ENCODE measurements around the gene CHD2. TPM values are rescaled to one million over a fixed set of nuclear protein-coding genes. Genes with fewer than 3 reads are reported as not detected.

The CHD2 gene
- total RNA-seq, 2 donors from 2014 or later: 63.9 to 70.0 TPM

DNA sequence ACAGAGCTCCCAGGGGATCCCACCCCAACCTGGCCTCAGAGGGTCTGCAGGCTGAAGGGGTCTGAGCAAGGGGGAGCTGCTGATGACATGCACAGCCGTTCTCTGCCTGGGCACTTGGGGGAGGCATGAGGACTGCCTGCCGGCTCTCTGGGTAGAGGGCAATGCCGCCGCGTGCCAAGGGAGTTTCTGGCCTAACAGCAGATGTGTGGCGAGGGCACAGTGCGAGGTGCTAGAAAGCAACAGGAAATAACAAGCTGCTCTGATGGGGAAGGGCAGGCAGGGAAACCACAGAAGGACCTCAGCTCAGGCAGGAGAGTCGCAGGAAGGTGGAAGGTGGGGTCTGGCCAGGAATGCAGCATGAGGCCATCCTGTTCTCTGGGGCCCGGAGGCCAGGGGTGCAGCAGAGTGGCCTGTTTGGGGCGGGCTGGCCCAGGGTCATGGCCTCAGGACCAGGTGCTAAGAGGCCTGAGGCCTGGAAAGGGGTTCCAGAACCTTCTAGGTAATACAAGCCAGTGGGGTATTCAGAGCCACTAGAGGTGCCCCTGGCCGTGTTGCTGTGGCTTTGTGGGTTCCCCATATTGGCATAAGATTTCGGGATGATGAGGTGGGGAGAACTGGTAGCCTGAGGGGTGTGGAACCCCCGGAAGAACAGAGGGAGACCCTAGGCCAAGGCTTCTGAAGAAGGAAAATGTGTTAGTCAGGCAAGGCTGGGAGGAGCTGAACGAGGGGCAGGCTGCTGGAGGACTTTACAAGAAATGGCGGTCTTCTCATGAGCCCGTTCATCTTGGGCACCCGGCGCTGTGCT is 147.7 kb downstream of the CHD2 start:
- DNase-seq (no peak), ATAC-seq (no peak)
- WGBS, 2 donors: 81 to 95% methylated on average over 18 of the region's 18 CpGs
- Histone ChIP-seq H3K4me1 (no peaks in the 10 kb centered on the region), H3K9me3 (peaks cover 0 to 7% (median 0%) of the 10 kb centered on the region in 3 donors), H3K27ac (no peak overlapping the region), H3K4me3 (no peak overlapping the region), H3K27me3 (no peaks in the 10 kb centered on the region), H3K36me3 (replicated peaks in 1 of 2; ENCODE audit: insufficient read depth in 1 of 2, low read depth in 2 of 2) (no peaks in the 10 kb centered on the region)
- TF ChIP-seq POLR2A (IDR thresholded peaks at IDR 0.05): no peak
- TF ChIP-seq, protein P1, sequence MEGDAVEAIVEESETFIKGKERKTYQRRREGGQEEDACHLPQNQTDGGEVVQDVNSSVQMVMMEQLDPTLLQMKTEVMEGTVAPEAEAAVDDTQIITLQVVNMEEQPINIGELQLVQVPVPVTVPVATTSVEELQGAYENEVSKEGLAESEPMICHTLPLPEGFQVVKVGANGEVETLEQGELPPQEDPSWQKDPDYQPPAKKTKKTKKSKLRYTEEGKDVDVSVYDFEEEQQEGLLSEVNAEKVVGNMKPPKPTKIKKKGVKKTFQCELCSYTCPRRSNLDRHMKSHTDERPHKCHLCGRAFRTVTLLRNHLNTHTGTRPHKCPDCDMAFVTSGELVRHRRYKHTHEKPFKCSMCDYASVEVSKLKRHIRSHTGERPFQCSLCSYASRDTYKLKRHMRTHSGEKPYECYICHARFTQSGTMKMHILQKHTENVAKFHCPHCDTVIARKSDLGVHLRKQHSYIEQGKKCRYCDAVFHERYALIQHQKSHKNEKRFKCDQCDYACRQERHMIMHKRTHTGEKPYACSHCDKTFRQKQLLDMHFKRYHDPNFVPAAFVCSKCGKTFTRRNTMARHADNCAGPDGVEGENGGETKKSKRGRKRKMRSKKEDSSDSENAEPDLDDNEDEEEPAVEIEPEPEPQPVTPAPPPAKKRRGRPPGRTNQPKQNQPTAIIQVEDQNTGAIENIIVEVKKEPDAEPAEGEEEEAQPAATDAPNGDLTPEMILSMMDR (IDR thresholded peaks at IDR 0.05): no peak
- intact Hi-C loops (cut with DNase I): no loop called here

DNA sequence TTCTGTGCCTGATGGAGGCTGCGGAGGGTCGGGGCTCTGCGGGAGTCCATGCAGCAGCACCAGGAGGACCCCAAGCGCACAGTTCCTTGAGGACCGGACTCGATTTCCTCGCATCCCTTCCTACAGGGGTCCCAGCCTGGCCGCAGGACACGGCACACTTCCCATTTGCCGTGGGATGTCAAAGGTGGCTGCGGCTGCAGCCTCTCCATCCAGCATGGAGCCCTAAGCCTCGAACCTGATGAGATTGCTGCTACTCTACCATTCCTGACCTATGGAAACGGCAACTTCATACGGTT is 148.2 kb downstream of the CHD2 start:
- no peaks in the 10 kb centered on the region for H3K27me3 ChIP-seq
- 91 to 96% methylated on average over 11 to 14 of the region's 14 CpGs for WGBS, 2 donors
- no peak for DNase-seq
- no peak overlapping the region for H3K27ac ChIP-seq
- H3K36me3 ChIP-seq (replicated peaks in 1 of 2; ENCODE audit: insufficient read depth in 1 of 2, low read depth in 2 of 2): no peaks in the 10 kb centered on the region
- intact Hi-C loops (cut with DNase I): no loop called here
- no peaks in the 10 kb centered on the region for H3K4me1 ChIP-seq
- no peak for ATAC-seq
- no peak overlapping the region for H3K4me3 ChIP-seq
- H3K9me3 ChIP-seq: peaks cover 0 to 7% (median 0%) of the 10 kb centered on the region in 3 donors
- no peak for TF ChIP-seq POLR2A (IDR thresholded peaks at IDR 0.05)
- TF ChIP-seq, protein P1 (IDR thresholded peaks at IDR 0.05): no peak

DNA sequence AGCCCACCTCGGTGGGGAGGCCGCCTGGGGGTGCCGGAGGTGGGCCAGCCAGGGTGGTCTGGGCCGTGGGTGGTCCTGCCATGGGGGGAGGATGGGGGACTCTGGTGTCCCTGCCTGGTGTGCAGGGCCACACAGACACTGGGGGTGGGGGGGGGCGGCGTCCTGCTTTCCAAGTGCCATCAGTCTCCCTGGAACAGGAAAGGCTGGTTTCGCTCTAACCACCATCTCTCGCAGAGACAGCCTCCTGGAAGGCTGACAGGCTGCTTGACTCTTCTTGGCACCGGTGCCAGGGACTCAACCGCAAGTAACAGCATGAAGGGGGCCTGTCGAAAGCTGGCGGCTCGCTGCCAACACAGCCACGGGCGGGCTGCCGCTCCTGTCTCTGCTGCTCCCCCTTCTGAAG is 148.6 kb downstream of the CHD2 start:
- H3K4me1 ChIP-seq: no peaks in the 10 kb centered on the region
- ATAC-seq: no peak
- H3K36me3 ChIP-seq (replicated peaks in 1 of 2; ENCODE audit: insufficient read depth in 1 of 2, low read depth in 2 of 2): no peaks in the 10 kb centered on the region
- H3K9me3 ChIP-seq: peaks cover 0 to 7% (median 0%) of the 10 kb centered on the region in 3 donors
- intact Hi-C loops (cut with DNase I): no loop called here
- TF ChIP-seq, protein P1 (IDR thresholded peaks at IDR 0.05): no peak
- TF ChIP-seq POLR2A (IDR thresholded peaks at IDR 0.05): no peak
- 56 to 67% methylated on average over 3 to 16 of the region's 16 CpGs for WGBS, 2 donors
- no peak overlapping the region for H3K4me3 ChIP-seq
- H3K27me3 ChIP-seq: no peaks in the 10 kb centered on the region
- DNase-seq: peak in 1 of 4 donors; percentile 37
- no peak overlapping the region for H3K27ac ChIP-seq

DNA sequence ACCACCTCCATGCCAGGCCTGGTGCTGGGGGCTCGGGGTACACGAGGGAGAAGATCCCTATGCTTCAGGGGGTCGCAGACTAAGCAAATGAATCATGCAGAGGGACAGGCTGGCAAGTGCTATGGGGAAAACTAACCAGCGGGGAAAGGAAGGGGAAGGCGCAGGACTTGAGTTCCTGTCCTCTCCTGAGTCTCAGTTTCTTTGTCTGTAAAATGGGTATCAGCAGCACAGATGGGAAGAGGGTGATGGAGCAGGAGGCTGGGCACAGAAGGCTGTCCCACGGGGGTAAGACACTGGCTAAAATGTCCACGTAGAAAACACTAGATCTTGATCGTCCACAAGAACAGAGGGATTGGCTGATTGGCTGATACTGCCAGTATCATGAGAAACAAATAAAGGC is 149.1 kb downstream of the CHD2 start:
- WGBS, 2 donors: 79 to 80% methylated on average over 8 of the region's 8 CpGs

More for the DNA sequence above, 149.1 kb downstream of the CHD2 start:
- H3K9me3 ChIP-seq: peaks cover 0 to 7% (median 0%) of the 10 kb centered on the region in 3 donors
- DNase-seq (no peak), ATAC-seq (no peak)
- intact Hi-C loops (cut with DNase I): no loop called here
- TF ChIP-seq, protein P1 (IDR thresholded peaks at IDR 0.05): no peak
- TF ChIP-seq POLR2A (IDR thresholded peaks at IDR 0.05): no peak
- H3K4me3 ChIP-seq: no peak overlapping the region
- H3K4me1 ChIP-seq: no peaks in the 10 kb centered on the region
- no peaks in the 10 kb centered on the region for H3K27me3 ChIP-seq
- no peak overlapping the region for H3K27ac ChIP-seq
- H3K36me3 ChIP-seq (replicated peaks in 1 of 2; ENCODE audit: insufficient read depth in 1 of 2, low read depth in 2 of 2): no peaks in the 10 kb centered on the region
